Measurements from ENCODE around the gene IP6K1.

GRCh38 chr3:49707113-49707480 is 79.2 kb downstream of the IP6K1 start:
- TF ChIP-seq CTCF (conservative IDR thresholded peaks at IDR 0.05; ENCODE audit: low read length) = no peak
- no peak for TF ChIP-seq EZH2phosphoT487 (IDR thresholded peaks at IDR 0.05; ENCODE audit: borderline replicate concordance)

All from Loucy (cell line).